ENCODE measurements around the gene ENHO. TPM values are rescaled to one million over a fixed set of nuclear protein-coding genes. Genes with fewer than 3 reads are reported as not detected.

The ENHO gene
- total RNA-seq, 5 donors from 2014 or later (not counting 1 experiment from before 2014, with no cell fraction given): 0.32 to 0.35 TPM; not detected in 3

GRCh38 chr9:34507556-34507955 is 15.2 kb downstream of the ENHO start:
- Mint-ChIP-seq H3K27ac (no peak overlapping the region), H3K4me3 (no peak overlapping the region), H3K4me1 (no peaks in the 10 kb centered on the region), H3K27me3 (no peaks in the 10 kb centered on the region), H3K9me3 (no peaks in the 10 kb centered on the region), H3K36me3 (no peaks in the 10 kb centered on the region)
- DNase-seq (no peak), ATAC-seq (replicated peaks in 1 of 4) (no peak)
- peaks cover 0 to 9% of the 10 kb centered on the region in 2 experiments for H3K27me3 ChIP-seq (replicated peaks in 1 of 2; ENCODE audit: control insufficient read depth in 2 of 2, extremely low read depth in 1 of 2, insufficient read depth in 2 of 2, low read length in 1 of 2)
- ChIA-PET POLR2A (interaction anchor here in 1 of 2 donors (0.5 kb wide), 1 partner anchor 75 kb away, joined by 6 read pairs; no protein-coding TSS in a partner anchor), CTCF (interaction anchor here in 1 of 2 donors (0.6 kb wide), 1 partner anchor 1265 kb away, joined by 3 read pairs; no protein-coding TSS in a partner anchor)
- H3K4me1 ChIP-seq (ENCODE audit: control insufficient read depth in 1 of 2, extremely low read depth in 1 of 2, insufficient read depth in 2 of 2, low read length in 2 of 2): no peaks in the 10 kb centered on the region
- H3K9me3 ChIP-seq: no peaks in the 10 kb centered on the region
- H3K36me3 ChIP-seq (ENCODE audit: control insufficient read depth in 2 of 2, extremely low read depth in 1 of 2, insufficient read depth in 1 of 2, low read length in 1 of 2): no peaks in the 10 kb centered on the region
- WGBS (ENCODE audit: insufficient coverage): 100% methylated on average over 3 of the region's 5 CpGs
- H3K4me3 ChIP-seq (ENCODE audit: control insufficient read depth in 1 of 2, extremely low read depth in 1 of 2, low read length in 1 of 2): no peak overlapping the region
- no peak overlapping the region for H3K27ac ChIP-seq (ENCODE audit: low read length)

GRCh38 chr9:34506623-34507022 is 16.2 kb downstream of the ENHO start:
- POLR2A ChIA-PET: no interaction called here
- ATAC-seq (replicated peaks in 1 of 4) (no peak), DNase-seq (no peak)
- H3K36me3 ChIP-seq (ENCODE audit: control insufficient read depth in 2 of 2, extremely low read depth in 1 of 2, insufficient read depth in 1 of 2, low read length in 1 of 2): no peaks in the 10 kb centered on the region
- Mint-ChIP-seq H3K9me3 (no peaks in the 10 kb centered on the region), H3K36me3 (no peaks in the 10 kb centered on the region), H3K4me1 (no peaks in the 10 kb centered on the region), H3K27me3 (no peaks in the 10 kb centered on the region), H3K27ac (no peak overlapping the region), H3K4me3 (no peak overlapping the region)
- no peak overlapping the region for H3K4me3 ChIP-seq (ENCODE audit: control insufficient read depth in 1 of 2, extremely low read depth in 1 of 2, low read length in 1 of 2)
- no peaks in the 10 kb centered on the region for H3K9me3 ChIP-seq
- no peak overlapping the region for H3K27ac ChIP-seq (ENCODE audit: low read length)
- peaks cover 0 to 9% of the 10 kb centered on the region in 2 experiments for H3K27me3 ChIP-seq (replicated peaks in 1 of 2; ENCODE audit: control insufficient read depth in 2 of 2, extremely low read depth in 1 of 2, insufficient read depth in 2 of 2, low read length in 1 of 2)
- WGBS (ENCODE audit: insufficient coverage): 84% methylated on average over 4 of the region's 7 CpGs
- CTCF ChIA-PET: no interaction called here
- no peaks in the 10 kb centered on the region for H3K4me1 ChIP-seq (ENCODE audit: control insufficient read depth in 1 of 2, extremely low read depth in 1 of 2, insufficient read depth in 2 of 2, low read length in 2 of 2)

- Histone ChIP-seq H3K36me3 (ENCODE audit: control insufficient read depth in 2 of 2, extremely low read depth in 1 of 2, insufficient read depth in 1 of 2, low read length in 1 of 2) (no peaks in the 10 kb centered on the region), H3K27me3 (replicated peaks in 1 of 2; ENCODE audit: control insufficient read depth in 2 of 2, extremely low read depth in 1 of 2, insufficient read depth in 2 of 2, low read length in 1 of 2) (peaks cover 0 to 9% of the 10 kb centered on the region in 2 experiments), H3K27ac (ENCODE audit: low read length) (no peak overlapping the region), H3K9me3 (no peaks in the 10 kb centered on the region), H3K4me1 (ENCODE audit: control insufficient read depth in 1 of 2, extremely low read depth in 1 of 2, insufficient read depth in 2 of 2, low read length in 2 of 2) (peaks cover 0 to 1% of the 10 kb centered on the region in 2 experiments), H3K4me3 (ENCODE audit: control insufficient read depth in 1 of 2, extremely low read depth in 1 of 2, low read length in 1 of 2) (no peak overlapping the region)
- Mint-ChIP-seq H3K9me3 (no peaks in the 10 kb centered on the region), H3K27me3 (no peaks in the 10 kb centered on the region), H3K4me3 (no peak overlapping the region), H3K36me3 (no peaks in the 10 kb centered on the region), H3K27ac (no peak overlapping the region), H3K4me1 (no peaks in the 10 kb centered on the region)
- WGBS (ENCODE audit: insufficient coverage): 76% methylated on average over 3 of the region's 5 CpGs
- ATAC-seq (replicated peaks in 1 of 4) (no peak), DNase-seq (no peak)
- ChIA-PET POLR2A (no interaction called here), CTCF (no interaction called here)
Measured at GRCh38 chr9:34505370-34506120, 17.2 kb downstream of the ENHO start.

DNA sequence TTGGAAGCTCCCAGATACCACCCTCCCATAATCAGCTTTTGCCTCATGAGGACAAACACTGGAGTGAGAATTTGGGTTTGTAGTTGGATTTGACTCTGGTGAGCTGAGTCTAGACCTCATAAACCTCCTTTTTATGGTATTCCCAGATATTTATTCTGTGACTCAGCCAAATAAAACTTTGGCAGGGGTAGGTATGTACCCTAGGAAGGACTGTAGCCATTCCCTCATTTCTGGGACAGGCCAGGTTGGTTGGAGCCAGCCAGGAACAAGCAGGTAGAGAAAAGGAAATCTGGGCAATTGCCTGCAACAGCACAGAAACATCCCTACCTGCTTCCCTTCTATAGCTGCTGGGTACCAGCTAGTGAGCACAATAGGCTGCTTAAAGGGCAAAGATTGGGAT is 19.4 kb downstream of the ENHO start:
- Mint-ChIP-seq H3K27me3 (peaks cover 0 to 7% of the 10 kb centered on the region in 2 donors), H3K36me3 (no peaks in the 10 kb centered on the region), H3K4me1 (no peaks in the 10 kb centered on the region), H3K9me3 (no peaks in the 10 kb centered on the region), H3K27ac (no peak overlapping the region), H3K4me3 (no peak overlapping the region)
- DNase-seq: no peak
- CTCF ChIA-PET: interaction anchor here in 1 of 2 donors (0.6 to 0.7 kb wide), 2 partner anchors 22 to 100 kb away, joined by 3 to 4 read pairs; no protein-coding TSS in a partner anchor
- no peak for ATAC-seq (replicated peaks in 1 of 4)
- Histone ChIP-seq H3K27ac (ENCODE audit: low read length) (no peak overlapping the region), H3K4me1 (ENCODE audit: control insufficient read depth in 1 of 2, extremely low read depth in 1 of 2, insufficient read depth in 2 of 2, low read length in 2 of 2) (peaks cover 0 to 2% of the 10 kb centered on the region in 2 experiments), H3K36me3 (ENCODE audit: control insufficient read depth in 2 of 2, extremely low read depth in 1 of 2, insufficient read depth in 1 of 2, low read length in 1 of 2) (no peaks in the 10 kb centered on the region), H3K4me3 (ENCODE audit: control insufficient read depth in 1 of 2, extremely low read depth in 1 of 2, low read length in 1 of 2) (no peak overlapping the region), H3K9me3 (no peaks in the 10 kb centered on the region), H3K27me3 (replicated peaks in 1 of 2; ENCODE audit: control insufficient read depth in 2 of 2, extremely low read depth in 1 of 2, insufficient read depth in 2 of 2, low read length in 1 of 2) (peaks cover 0 to 9% of the 10 kb centered on the region in 2 experiments)
- POLR2A ChIA-PET: no interaction called here

DNA sequence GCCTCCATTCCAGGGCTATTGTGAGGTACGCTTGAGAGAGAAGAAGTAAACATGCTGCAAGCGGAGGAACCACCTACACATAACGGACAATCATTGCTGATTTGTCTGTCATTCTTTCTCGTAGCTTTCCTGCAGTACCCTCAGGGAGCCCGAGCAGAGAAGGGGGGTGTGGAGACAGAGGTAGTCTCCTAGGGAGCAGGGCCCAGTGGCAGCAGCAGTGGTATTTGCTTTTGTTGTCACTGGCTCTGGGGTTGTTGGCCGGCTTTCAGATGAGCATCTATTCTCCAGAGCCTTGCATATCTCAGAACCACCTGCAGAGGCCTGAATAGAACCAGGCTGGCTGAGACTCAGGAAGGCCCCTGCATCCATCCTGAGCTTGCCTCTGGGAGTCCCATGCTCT is 19.9 kb downstream of the ENHO start:
- Histone ChIP-seq H3K27ac (ENCODE audit: low read length) (no peak overlapping the region), H3K4me3 (ENCODE audit: control insufficient read depth in 1 of 2, extremely low read depth in 1 of 2, low read length in 1 of 2) (no peak overlapping the region), H3K36me3 (ENCODE audit: control insufficient read depth in 2 of 2, extremely low read depth in 1 of 2, insufficient read depth in 1 of 2, low read length in 1 of 2) (no peaks in the 10 kb centered on the region), H3K9me3 (no peaks in the 10 kb centered on the region), H3K27me3 (replicated peaks in 1 of 2; ENCODE audit: control insufficient read depth in 2 of 2, extremely low read depth in 1 of 2, insufficient read depth in 2 of 2, low read length in 1 of 2) (peaks cover 0 to 9% of the 10 kb centered on the region in 2 experiments), H3K4me1 (ENCODE audit: control insufficient read depth in 1 of 2, extremely low read depth in 1 of 2, insufficient read depth in 2 of 2, low read length in 2 of 2) (peaks cover 0 to 2% of the 10 kb centered on the region in 2 experiments)
- ChIA-PET CTCF (interaction anchor here in 1 of 2 donors (0.7 kb wide), 1 partner anchor 99 kb away, joined by 3 read pairs; no protein-coding TSS in a partner anchor), POLR2A (no interaction called here)
- DNase-seq (no peak), ATAC-seq (replicated peaks in 1 of 4) (no peak)
- Mint-ChIP-seq H3K27ac (no peak overlapping the region), H3K4me3 (no peak overlapping the region), H3K27me3 (peaks cover 0 to 7% of the 10 kb centered on the region in 2 donors), H3K36me3 (no peaks in the 10 kb centered on the region), H3K4me1 (no peaks in the 10 kb centered on the region), H3K9me3 (no peaks in the 10 kb centered on the region)
- WGBS (ENCODE audit: insufficient coverage): 72% methylated on average over 3 of the region's 6 CpGs

- Mint-ChIP-seq H3K9me3 (no peaks in the 10 kb centered on the region), H3K27ac (no peak overlapping the region), H3K36me3 (no peaks in the 10 kb centered on the region), H3K4me1 (no peaks in the 10 kb centered on the region), H3K27me3 (peaks cover 0 to 9% of the 10 kb centered on the region in 2 donors), H3K4me3 (no peak overlapping the region)
- DNase-seq: no peak
- no peak for ATAC-seq (replicated peaks in 1 of 4)
- CTCF ChIA-PET: interaction anchor here in 1 of 2 donors (2.5 kb wide), 1 partner anchor 99 kb away, joined by 9 read pairs; no protein-coding TSS in a partner anchor
- Histone ChIP-seq H3K36me3 (ENCODE audit: control insufficient read depth in 2 of 2, extremely low read depth in 1 of 2, insufficient read depth in 1 of 2, low read length in 1 of 2) (no peaks in the 10 kb centered on the region), H3K9me3 (no peaks in the 10 kb centered on the region), H3K27ac (ENCODE audit: low read length) (no peak overlapping the region), H3K27me3 (replicated peaks in 1 of 2; ENCODE audit: control insufficient read depth in 2 of 2, extremely low read depth in 1 of 2, insufficient read depth in 2 of 2, low read length in 1 of 2) (peaks cover 0 to 9% of the 10 kb centered on the region in 2 experiments), H3K4me3 (ENCODE audit: control insufficient read depth in 1 of 2, extremely low read depth in 1 of 2, low read length in 1 of 2) (no peak overlapping the region), H3K4me1 (ENCODE audit: control insufficient read depth in 1 of 2, extremely low read depth in 1 of 2, insufficient read depth in 2 of 2, low read length in 2 of 2) (peaks cover 0 to 2% of the 10 kb centered on the region in 2 experiments)
- POLR2A ChIA-PET: no interaction called here
- WGBS (ENCODE audit: insufficient coverage): 68% methylated on average over 10 of the region's 10 CpGs
Measured at GRCh38 chr9:34502471-34502870, 20.3 kb downstream of the ENHO start.
